ENCODE data around the gene RPEL1.
"Not testable (repeated sequence)": the region's sequence is repeated elsewhere in the genome, so short reads cannot be mapped to it uniquely, and the experiment has no call there.

Gene RPEL1

GRCh38 chr10:103245587-103245986 is at the start of gene RPEL1:
RPEL1 (plus strand) TSS chr10:103245887; CDS start chr10:103245997, 110 bp downstream.
- not testable (repeated sequence) for DNase-seq

DNA sequence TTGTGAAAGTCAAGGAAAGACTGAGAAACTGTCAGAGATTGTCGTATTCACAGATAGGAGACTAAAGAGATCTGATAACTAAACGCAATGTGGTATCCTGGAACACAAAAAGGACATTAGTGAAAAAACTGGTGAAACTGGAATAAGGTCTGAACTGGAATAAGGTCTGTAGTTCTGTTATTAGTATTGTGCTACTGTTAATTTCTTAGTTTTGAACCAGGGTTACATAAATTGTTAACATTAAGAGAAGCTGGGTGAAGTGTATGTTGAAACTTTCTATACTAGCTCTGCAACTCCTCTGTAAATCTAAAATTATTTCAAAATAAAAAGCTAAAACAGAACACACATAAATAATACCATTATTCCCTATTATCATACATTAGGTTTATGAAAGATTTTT is 49.2 kb upstream of the RPEL1 start:
- no peak for DNase-seq

- DNase-seq = no peak
Measured at GRCh38 chr10:103197174-103197573, 48.5 kb upstream of the RPEL1 start.

- no peak for DNase-seq
Measured at GRCh38 chr10:103197903-103198302, 47.8 kb upstream of the RPEL1 start.

- DNase-seq = no peak
Measured at GRCh38 chr10:103198648-103199047, 47.0 kb upstream of the RPEL1 start.

GRCh38 chr10:103199488-103199887 is 46.2 kb upstream of the RPEL1 start:
- DNase-seq = no peak

GRCh38 chr10:103202319-103202718 is 43.4 kb upstream of the RPEL1 start:
- DNase-seq = no peak

GRCh38 chr10:103203466-103203865 is 42.2 kb upstream of the RPEL1 start:
- DNase-seq = no peak

DNA sequence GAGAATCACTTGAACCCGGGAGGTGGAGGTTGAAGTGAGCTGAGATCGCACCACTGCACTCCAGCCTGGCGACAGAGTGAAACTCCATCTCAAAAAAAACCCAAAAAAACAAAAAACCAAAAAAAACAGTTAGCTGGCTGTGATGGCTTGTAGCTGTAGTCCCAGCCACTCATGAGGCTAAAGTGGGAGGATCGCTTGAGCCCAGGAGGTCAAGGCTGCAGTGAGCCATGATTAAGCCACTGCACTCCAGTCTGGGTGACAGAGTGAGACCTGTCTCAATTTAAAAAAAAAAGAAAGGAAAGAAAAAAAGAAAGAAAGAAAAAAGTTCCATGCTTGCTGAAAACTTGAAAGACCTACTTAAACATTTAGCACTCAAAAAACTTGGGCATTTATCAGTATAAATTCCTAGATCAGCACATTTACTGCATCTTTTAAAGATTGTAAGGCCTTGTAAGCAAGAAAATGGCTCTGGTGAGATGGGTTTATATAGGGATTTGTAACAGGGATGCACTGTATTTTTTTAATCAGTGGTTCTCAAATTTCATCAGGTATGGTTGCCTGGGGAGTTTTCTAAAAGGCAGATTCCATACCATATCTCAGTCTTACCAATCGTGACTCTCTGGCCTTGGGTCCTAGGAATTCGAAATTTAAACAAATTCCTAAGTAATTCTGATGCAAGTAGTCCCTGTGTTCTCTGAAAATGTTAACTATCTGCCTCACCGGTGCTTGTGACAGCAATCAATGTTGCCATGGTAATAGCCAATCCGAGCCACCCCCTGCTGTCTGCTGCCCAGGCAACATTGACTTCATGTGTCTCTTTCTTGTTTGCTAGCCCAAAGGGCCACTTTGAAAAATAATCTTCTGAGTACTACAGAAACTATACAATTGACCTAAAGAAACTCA is 41.1 kb upstream of the RPEL1 start:
- DNase-seq = no peak

DNA sequence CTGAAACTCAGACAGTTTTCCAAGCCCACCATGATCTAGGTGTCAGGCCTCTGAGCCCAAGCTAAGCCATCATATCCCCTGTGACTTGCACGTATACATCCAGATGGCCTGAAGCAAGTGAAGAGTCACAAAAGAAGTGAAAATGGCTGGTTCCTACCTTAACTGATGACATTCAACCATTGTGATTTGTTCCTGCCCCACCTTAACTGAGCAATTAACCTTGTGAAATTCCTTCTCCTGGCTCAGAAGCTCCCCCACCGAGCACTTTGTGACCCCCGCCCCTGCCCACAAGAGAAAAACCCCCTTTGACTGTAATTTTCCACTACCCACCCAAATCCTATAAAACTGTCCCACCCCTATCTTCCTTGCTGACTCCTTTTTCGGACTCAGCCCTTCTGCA is 40.3 kb upstream of the RPEL1 start:
- not testable (repeated sequence) for DNase-seq

GRCh38 chr10:103206715-103207114 is 39.0 kb upstream of the RPEL1 start:
- not testable (repeated sequence) for DNase-seq

DNA sequence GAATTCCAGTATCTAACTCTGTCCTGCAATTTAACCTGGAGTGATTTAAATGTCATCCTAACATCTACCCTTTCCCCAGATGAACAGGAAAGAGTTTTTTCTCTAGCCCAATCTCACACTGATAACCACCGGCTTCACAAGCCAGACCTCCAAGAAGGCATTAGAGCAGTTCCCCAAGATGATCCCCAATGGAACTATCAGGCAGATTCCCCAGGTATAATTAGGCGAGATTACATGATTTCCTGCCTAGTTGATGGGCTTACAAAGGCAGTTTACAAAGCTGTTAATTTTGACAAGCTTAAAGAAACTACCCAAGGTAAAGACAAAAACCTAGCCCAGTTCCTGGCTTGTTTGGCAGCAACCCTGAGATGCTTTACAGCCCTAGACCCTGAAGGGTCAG is 38.5 kb upstream of the RPEL1 start:
- DNase-seq = no peak

GRCh38 chr10:103207643-103208042 is 38.0 kb upstream of the RPEL1 start:
- DNase-seq = not testable (repeated sequence)

DNA sequence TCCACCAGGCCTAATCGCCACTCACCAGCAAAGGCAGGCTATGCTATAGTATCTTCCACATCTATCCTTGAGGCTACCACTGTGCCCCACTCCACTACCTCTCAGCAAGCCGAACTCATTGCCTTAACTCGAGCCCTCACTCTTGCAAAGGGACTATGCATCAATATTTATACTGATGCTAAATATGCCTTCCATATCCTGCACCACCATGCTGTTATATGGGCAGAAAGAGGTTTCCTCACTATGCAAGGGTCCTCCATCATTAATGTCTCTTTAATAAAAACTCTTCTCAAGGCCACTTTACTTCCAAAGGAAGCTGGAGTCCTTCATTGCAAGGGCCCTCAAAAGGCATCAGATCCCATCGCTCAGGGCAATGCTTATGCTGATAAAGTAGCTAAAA is 35.4 kb upstream of the RPEL1 start:
- DNase-seq = not testable (repeated sequence)

- no peak for DNase-seq
Measured at GRCh38 chr10:103215601-103216000, 30.1 kb upstream of the RPEL1 start.

- DNase-seq = not testable (repeated sequence)
Measured at GRCh38 chr10:103216362-103216761, 29.3 kb upstream of the RPEL1 start.

GRCh38 chr10:103224133-103224532 is 21.6 kb upstream of the RPEL1 start:
- DNase-seq = no peak

DNA sequence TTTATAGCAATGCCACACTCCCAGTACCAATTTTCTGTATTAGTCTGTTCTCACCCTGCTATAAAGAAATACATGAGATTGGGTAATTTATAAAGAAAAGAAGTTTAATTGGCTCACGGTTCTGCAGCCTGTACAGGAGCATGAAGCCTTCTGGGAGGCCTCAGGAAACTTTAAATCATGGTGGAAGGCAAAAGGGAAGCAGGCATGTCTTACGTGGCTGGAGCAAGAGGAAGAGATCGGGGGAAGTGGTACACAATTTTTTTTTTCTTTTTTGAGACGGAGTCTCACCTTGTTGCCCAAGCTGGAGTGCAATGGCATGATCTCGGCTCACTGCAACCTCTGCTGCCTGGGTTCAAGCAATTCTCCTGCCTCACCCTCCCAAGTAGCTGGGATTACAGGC is 21.0 kb upstream of the RPEL1 start:
- DNase-seq = not testable (repeated sequence)

- no peak for DNase-seq
Measured at GRCh38 chr10:103225939-103226338, 19.7 kb upstream of the RPEL1 start.

DNA sequence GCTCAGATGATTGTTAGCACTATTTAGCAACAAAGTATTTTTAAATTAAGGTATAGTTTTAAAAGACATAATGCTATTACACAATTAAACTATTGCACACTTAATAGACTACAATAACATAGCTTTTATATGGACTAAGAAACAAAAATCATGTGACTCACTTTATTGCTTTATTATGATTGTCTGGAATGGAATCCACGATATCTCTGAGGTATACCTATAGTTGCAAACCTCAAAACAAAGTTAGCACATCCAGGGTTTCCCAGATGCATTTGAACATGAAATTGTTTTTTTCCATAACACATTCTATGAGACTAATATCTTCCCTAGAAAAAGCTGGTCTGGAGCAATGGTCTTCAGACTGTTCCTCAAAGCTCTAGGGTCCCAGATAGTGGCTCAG is 18.3 kb upstream of the RPEL1 start:
- no peak for DNase-seq

DNA sequence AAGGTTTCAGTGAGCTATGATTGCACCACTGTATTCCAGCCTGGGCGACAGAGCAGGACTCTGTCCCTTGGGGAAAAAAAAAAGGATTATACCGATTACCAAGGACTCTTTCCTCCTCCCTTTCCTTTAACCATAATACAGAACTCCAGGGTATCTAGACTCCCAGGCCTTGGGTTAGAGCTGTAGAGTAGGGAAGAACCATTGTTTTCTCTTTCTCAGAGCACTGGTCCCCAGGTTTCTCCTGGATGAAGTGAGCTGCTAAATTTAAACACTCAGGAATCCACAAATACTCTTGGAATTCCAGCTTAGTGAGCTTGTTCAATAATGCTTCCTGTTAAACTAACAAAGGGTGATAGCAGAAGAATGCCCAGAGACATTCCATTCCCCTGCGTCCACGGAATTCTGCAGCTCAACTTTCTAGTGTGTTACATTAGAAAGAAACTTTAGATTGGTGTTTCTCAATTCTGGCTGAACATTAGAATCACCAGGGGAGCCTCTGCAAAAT is 14.6 kb upstream of the RPEL1 start:
- no peak for DNase-seq

DNA sequence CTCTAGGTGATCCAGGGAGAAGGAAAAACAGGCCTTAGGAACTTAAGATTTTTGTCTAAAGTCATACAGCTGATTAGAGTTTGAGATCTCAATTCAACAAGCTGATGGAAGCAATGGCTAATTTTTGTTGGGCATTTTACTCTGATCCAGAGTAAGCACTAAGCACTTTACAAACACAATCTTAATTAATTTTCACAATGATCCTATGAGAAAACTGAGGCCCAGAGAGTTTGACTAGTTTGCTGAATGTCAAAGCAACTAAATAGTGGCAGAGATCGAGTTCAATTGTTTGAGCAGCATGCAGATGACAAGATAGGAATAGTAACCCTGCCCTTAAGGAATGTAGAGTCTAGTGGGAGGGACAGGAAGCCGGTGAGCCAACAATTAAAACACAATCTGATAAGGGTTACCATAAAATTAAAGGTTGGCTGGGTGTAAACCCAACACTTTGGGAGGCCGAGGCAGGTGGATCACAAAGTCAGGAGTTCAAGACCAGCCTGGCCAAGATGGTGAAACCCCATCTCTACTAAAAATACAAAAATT is 13.5 kb upstream of the RPEL1 start:
- DNase-seq = no peak

DNA sequence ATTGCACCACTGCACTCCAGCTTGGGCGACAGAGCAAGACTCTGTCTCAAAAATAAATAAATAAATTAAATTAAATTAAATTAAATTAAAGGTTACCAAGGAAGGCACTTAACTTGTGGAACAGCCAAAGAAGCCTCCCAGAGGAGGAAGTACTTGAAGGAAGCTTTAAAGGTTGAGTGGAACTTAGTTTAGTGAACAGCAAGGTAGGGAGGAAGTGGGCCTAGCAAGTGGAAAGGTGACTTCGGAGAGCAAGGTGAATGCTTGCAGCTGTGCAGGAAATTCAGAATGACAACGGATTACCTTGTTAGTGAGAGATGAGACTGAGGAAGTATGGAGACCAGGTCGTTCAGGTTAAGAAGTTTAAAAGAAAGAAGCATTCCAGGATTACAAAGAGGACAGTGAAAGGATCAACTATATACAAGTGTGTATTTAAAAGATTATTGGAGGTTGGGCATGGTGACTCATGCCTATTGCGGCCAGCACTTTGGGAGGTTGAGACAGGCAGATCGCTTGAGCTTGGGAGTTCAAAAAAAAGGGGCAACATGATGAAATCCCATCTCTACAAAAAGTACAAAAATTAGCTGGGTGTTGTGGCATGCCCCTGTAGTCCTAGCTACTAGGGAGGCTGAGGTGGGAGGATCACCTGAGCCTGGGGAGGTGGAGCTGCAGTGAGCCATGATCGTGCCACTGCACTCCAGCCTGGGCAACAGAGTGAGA is 12.8 kb upstream of the RPEL1 start:
- no peak for DNase-seq

DNA sequence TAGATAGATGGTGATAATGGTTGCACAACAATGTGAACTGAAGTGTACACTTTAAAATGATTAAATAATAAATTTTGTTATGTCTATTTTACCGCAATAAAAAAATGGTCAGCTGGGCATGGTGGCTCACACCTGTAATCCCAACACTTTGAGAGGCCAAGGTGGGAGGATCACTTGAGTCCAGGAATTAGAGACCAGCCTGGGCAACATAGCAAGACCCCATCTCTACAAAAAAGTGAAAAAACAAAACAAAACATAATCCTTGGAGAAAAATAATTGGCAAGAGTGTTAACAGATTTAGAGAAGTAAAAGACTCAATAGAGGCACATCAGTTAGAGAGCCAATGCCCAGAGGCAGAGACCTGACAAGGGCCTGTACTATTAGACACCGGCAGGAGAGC is 9.9 kb upstream of the RPEL1 start:
- DNase-seq = no peak

All from midbrain (tissue), 1 donor.